DND-41 (cell line): ENCODE measurements around the gene SLC35A5.

Experiments used
- ATAC-seq: fragments of 200-7000 bp; cut with Tn5 transposase; 3 replicates; pipeline ENCODE4 v1.9.1; 2021; ENCODE audit warnings: low read depth; ENCODE audit not compliant: insufficient read depth
- DNase-seq: peaks from one replicate; pipeline ENCODE4 v3.0.0-alpha.2; 2020
- H2AFZ ChIP-seq: 2 replicates; pipeline ENCODE4 v1.6.0; 2012; ENCODE audit warnings: low read depth, low read length
- H3K27ac ChIP-seq: 2 replicates; pipeline ENCODE4 v1.5.1; 2012; ENCODE audit warnings: low read length, inconsistent platforms
- H3K27me3 ChIP-seq: fragments of 200-600 bp; sonication (generic); 2 replicates; pipeline ENCODE4 v1.6.0; 2012; ENCODE audit warnings: low read length, mild to moderate bottlenecking, inconsistent platforms; ENCODE audit not compliant: insufficient read depth, poor library complexity
- H3K36me3 ChIP-seq: 2 replicates; pipeline ENCODE4 v1.5.1; 2012; ENCODE audit warnings: low read length, inconsistent platforms; ENCODE audit not compliant: insufficient read depth
- H3K4me1 ChIP-seq: 2 replicates; pipeline ENCODE4 v1.5.1; 2012; ENCODE audit warnings: mild to moderate bottlenecking, low read length; ENCODE audit not compliant: insufficient read depth
- H3K4me2 ChIP-seq: 2 replicates; pipeline ENCODE4 v1.6.0; 2012; ENCODE audit warnings: mild to moderate bottlenecking, moderate library complexity, low read length, inconsistent platforms; ENCODE audit not compliant: insufficient read depth
- H3K4me3 ChIP-seq, 2 experiments: fragments of 200-600 bp in 1 of 2; shearing (Covaris generic) in 1 of 2; 2 replicates each; pipeline ENCODE4 v1.5.1; 2012 to 2016; ENCODE audit warnings: inconsistent platforms in 2 of 2, low read length in 2 of 2, mild to moderate bottlenecking in 2 of 2, low read depth in 1 of 2, moderate library complexity in 1 of 2
- H3K79me2 ChIP-seq: 2 replicates; pipeline ENCODE4 v1.6.0; 2012; ENCODE audit warnings: low read length, inconsistent platforms; ENCODE audit not compliant: insufficient read depth
- H3K9ac ChIP-seq: 2 replicates; pipeline ENCODE4 v1.6.0; 2012; ENCODE audit warnings: low read depth, mild to moderate bottlenecking, inconsistent platforms, low read length, moderate library complexity
- H3K9me3 ChIP-seq: 2 replicates; pipeline ENCODE4 v1.5.1; 2012; ENCODE audit warnings: low read length, moderate library complexity, mild to moderate bottlenecking, inconsistent platforms; ENCODE audit not compliant: insufficient read depth, severe bottlenecking
- H4K20me1 ChIP-seq: 2 replicates; pipeline ENCODE4 v1.6.0; 2012; ENCODE audit warnings: low read length; ENCODE audit not compliant: insufficient read depth
- CTCF ChIP-seq: IDR thresholded peaks from 2 replicates; pipeline ENCODE4 v1.5.1; 2012; ENCODE audit warnings: borderline replicate concordance, low read length, moderate library complexity, mild to moderate bottlenecking; ENCODE audit not compliant: poor library complexity, severe bottlenecking; ENCODE audit errors: extremely low read depth
- EZH2 ChIP-seq: IDR thresholded peaks from 3 replicates; pipeline ENCODE4 v1.6.1; 2012; ENCODE audit warnings: borderline replicate concordance, low read depth, mild to moderate bottlenecking, moderate library complexity, low read length, inconsistent platforms; ENCODE audit not compliant: severe bottlenecking

The SLC35A5 gene

GRCh38 chr3:112539825-112540650 lies 21.8 kb upstream of the SLC35A5 start:
- no peak for TF ChIP-seq CTCF
- no peak for TF ChIP-seq EZH2
- H3K36me3 ChIP-seq: peaks cover 75% of the 10 kb centered on the region
- H3K9ac ChIP-seq: no peak overlapping the region
- H3K4me3 ChIP-seq: no peak overlapping the region
- no peaks in the 10 kb centered on the region for H3K9me3 ChIP-seq
- H2AFZ ChIP-seq: no peak overlapping the region
- H3K79me2 ChIP-seq: no peaks in the 10 kb centered on the region
- H4K20me1 ChIP-seq: no peaks in the 10 kb centered on the region
- DNase-seq (no peak), ATAC-seq (no peak)
- H3K27ac ChIP-seq: no peak overlapping the region
- no peak overlapping the region for H3K4me2 ChIP-seq
- H3K27me3 ChIP-seq: no peaks in the 10 kb centered on the region
- H3K4me1 ChIP-seq: no peaks in the 10 kb centered on the region

GRCh38 chr3:112546216-112546759 lies 15.6 kb upstream of the SLC35A5 start:
- Histone ChIP-seq H3K9ac (no peak overlapping the region), H3K27me3 (no peaks in the 10 kb centered on the region), H3K9me3 (no peaks in the 10 kb centered on the region), H3K4me3 (no peak overlapping the region), H3K4me2 (no peak overlapping the region), H3K79me2 (peaks cover 17% of the 10 kb centered on the region), H4K20me1 (peaks cover 5% of the 10 kb centered on the region; the same call in 1 of the 2 replicates), H3K4me1 (no peaks in the 10 kb centered on the region), H2AFZ (no peak overlapping the region), H3K36me3 (peaks cover 74% of the 10 kb centered on the region), H3K27ac (no peak overlapping the region)
- no peak for ATAC-seq
- DNase-seq: no peak
- TF ChIP-seq CTCF (no peak), EZH2 (no peak)

GRCh38 chr3:112550859-112551258 lies 11.0 kb upstream of the SLC35A5 start:
- no peak overlapping the region for H3K27ac ChIP-seq
- H3K9ac ChIP-seq: no peak overlapping the region
- peaks cover 57% of the 10 kb centered on the region for H3K79me2 ChIP-seq
- H2AFZ ChIP-seq: no peak overlapping the region
- H3K9me3 ChIP-seq: peaks cover 2% of the 10 kb centered on the region
- no peak for DNase-seq
- ATAC-seq: no peak
- H3K4me2 ChIP-seq: no peak overlapping the region
- no peak overlapping the region for H3K4me3 ChIP-seq
- no peaks in the 10 kb centered on the region for H3K27me3 ChIP-seq
- 0 out of 2 replicates have a peak, but pooled peaks cover 1% of the 10 kb centered on the region for H3K4me1 ChIP-seq
- H4K20me1 ChIP-seq: peaks cover 6% of the 10 kb centered on the region; the same call in 1 of the 2 replicates
- peaks cover 62% of the 10 kb centered on the region for H3K36me3 ChIP-seq
- TF ChIP-seq EZH2: no peak
- TF ChIP-seq CTCF: no peak
